Loucy (cell line): ENCODE data around the gene CHN2.

Experiments used
- CTCF ChIP-seq: fragments of 200-600 bp; sonication (generic); conservative IDR thresholded peaks from 2 replicates; pipeline ENCODE4 v1.5.1; 2014; ENCODE audit warnings: mild to moderate bottlenecking, antibody characterized with exemption, low read length
- EZH2phosphoT487 ChIP-seq: fragments of 200-600 bp; IDR thresholded peaks from 2 replicates; pipeline ENCODE4 v1.6.1; 2018; ENCODE audit warnings: antibody characterized with exemption, mild to moderate bottlenecking, moderate library complexity, borderline replicate concordance

- TF ChIP-seq CTCF (peak; percentile 75), EZH2phosphoT487 (no peak)
These were observed 49.5 kb downstream of the CHN2 start for GRCh38 chr7:29243910-29244655.
